Hepatocyte (in vitro differentiated cells): ENCODE data around the gene UBALD2. TPM values are rescaled to one million over a fixed set of nuclear protein-coding genes. Genes with fewer than 3 reads are reported as not detected.

Experiments
- DNase-seq: peaks from one replicate; pipeline ENCODE4 v3.0.0-alpha.2; 2016; ENCODE audit warnings: low spot score
- H2AFZ ChIP-seq: fragments of 200-600 bp; sonication (generic); 2 replicates; pipeline ENCODE4 v1.6.0; 2016; ENCODE audit warnings: antibody characterized with exemption, mild to moderate bottlenecking
- H3K27ac ChIP-seq: fragments of 200-600 bp; sonication (generic); 2 replicates; pipeline ENCODE4 v1.5.1; 2016; ENCODE audit warnings: mild to moderate bottlenecking
- H3K27me3 ChIP-seq: fragments of 200-600 bp; sonication (generic); 2 replicates; pipeline ENCODE4 v1.6.1; 2016
- H3K36me3 ChIP-seq: fragments of 200-600 bp; sonication (generic); replicated peaks from 2 replicates; pipeline ENCODE4 v1.5.1; 2016; ENCODE audit warnings: low read depth; ENCODE audit not compliant: insufficient read depth
- H3K4me1 ChIP-seq: fragments of 200-600 bp; sonication (generic); 2 replicates; pipeline ENCODE4 v1.5.1; 2016; ENCODE audit warnings: mild to moderate bottlenecking, moderate library complexity; ENCODE audit not compliant: insufficient read depth
- H3K4me2 ChIP-seq: fragments of 200-600 bp; sonication (generic); 2 replicates; pipeline ENCODE4 v1.6.0; 2016
- H3K4me3 ChIP-seq: fragments of 200-600 bp; sonication (generic); 2 replicates; pipeline ENCODE4 v1.5.1; 2016; ENCODE audit warnings: mild to moderate bottlenecking
- H3K79me2 ChIP-seq: fragments of 200-600 bp; sonication (generic); 2 replicates; pipeline ENCODE4 v1.6.0; 2017; ENCODE audit warnings: mild to moderate bottlenecking
- H3K9me2 ChIP-seq: fragments of 200-600 bp; sonication (generic); replicated peaks from 2 replicates; pipeline ENCODE4 v1.6.0; 2017; ENCODE audit warnings: mild to moderate bottlenecking; ENCODE audit not compliant: insufficient read depth
- H3K9me3 ChIP-seq: fragments of 200-600 bp; sonication (generic); 2 replicates; pipeline ENCODE4 v1.5.1; 2016; ENCODE audit warnings: low read depth, mild to moderate bottlenecking
- H4K20me1 ChIP-seq: fragments of 200-600 bp; sonication (generic); 2 replicates; pipeline ENCODE4 v1.6.0; 2016; ENCODE audit warnings: mild to moderate bottlenecking; ENCODE audit not compliant: insufficient read depth, poor library complexity, severe bottlenecking
- CTCF ChIP-seq: fragments of 200-600 bp; sonication (generic); IDR thresholded peaks from 2 replicates; pipeline ENCODE4 v1.5.1; 2016; ENCODE audit warnings: antibody characterized with exemption, mild to moderate bottlenecking; ENCODE audit not compliant: poor library complexity
- EZH2 ChIP-seq: fragments of 200-600 bp; sonication (generic); IDR thresholded peaks from 2 replicates; pipeline ENCODE4 v1.6.1; 2016; ENCODE audit warnings: antibody characterized with exemption, mild to moderate bottlenecking, borderline replicate concordance
- EZH2phosphoT487 ChIP-seq: fragments of 200-600 bp; sonication (generic); IDR thresholded peaks from one replicate; pipeline ENCODE4 v1.6.1; 2018; ENCODE audit warnings: antibody characterized with exemption, mild to moderate bottlenecking, low read depth, moderate library complexity; ENCODE audit not compliant: unreplicated experiment, severe bottlenecking
- WGBS: methylation state at CpG from one replicate; pipeline ENCODE4 v1.1.6; 2016; ENCODE audit warnings: low lambda C conversion rate; ENCODE audit errors: missing lambda C conversion rate; 5-methylcytosine and 5-hydroxymethylcytosine counted together
- polyA plus RNA-seq: library from polyadenylated mRNA; unstranded; fragments of >200 nt; fragmentation: Nextera tagmentation; extraction: Ambion mirVana; gene quantifications from 2 replicates; pipeline ENCODE4 v1.2.1, GENCODE V29; 2016
- total RNA-seq: library from RNA; depleted of rRNA; stranded (reverse); fragments of >200 nt; gene quantifications from 2 replicates; pipeline ENCODE4 v1.2.3, GENCODE V29; 2014

UBALD2 gene
- total and polyA plus RNA-seq, 2 experiments from 2014 or later = 10.2 to 13.1 TPM

GRCh38 chr17:76233588-76234353 is 31.4 kb upstream of the UBALD2 start:
- Histone ChIP-seq H3K4me2 (no peak overlapping the region), H3K9me2 (no peaks in the 10 kb centered on the region), H3K79me2 (no peaks in the 10 kb centered on the region), H3K36me3 (no peaks in the 10 kb centered on the region), H4K20me1 (no peaks in the 10 kb centered on the region), H3K4me3 (no peak overlapping the region), H3K4me1 (no peaks in the 10 kb centered on the region), H3K27ac (no peak overlapping the region), H3K27me3 (peaks cover under 1% of the 10 kb centered on the region), H3K9me3 (no peaks in the 10 kb centered on the region), H2AFZ (no peak overlapping the region)
- no peak for DNase-seq
- TF ChIP-seq EZH2phosphoT487 = no peak
- TF ChIP-seq EZH2 = no peak
- TF ChIP-seq CTCF = no peak
- 97% methylated on average over 6 of the region's 6 CpGs for WGBS

- Histone ChIP-seq H3K9me2 (no peaks in the 10 kb centered on the region), H3K4me1 (no peaks in the 10 kb centered on the region), H3K4me3 (no peak overlapping the region), H3K36me3 (no peaks in the 10 kb centered on the region), H3K27ac (no peak overlapping the region), H4K20me1 (no peaks in the 10 kb centered on the region), H3K27me3 (peaks cover 3% of the 10 kb centered on the region), H3K79me2 (no peaks in the 10 kb centered on the region), H3K4me2 (no peak overlapping the region), H2AFZ (no peak overlapping the region), H3K9me3 (no peaks in the 10 kb centered on the region)
- 88% methylated on average over 5 of the region's 5 CpGs for WGBS
- DNase-seq = no peak
- no peak for TF ChIP-seq CTCF
- no peak for TF ChIP-seq EZH2
- TF ChIP-seq EZH2phosphoT487 = no peak
Measured at GRCh38 chr17:76234354-76234679, 30.8 kb upstream of the UBALD2 start.

GRCh38 chr17:76235883-76236282 is 29.3 kb upstream of the UBALD2 start:
- Histone ChIP-seq H3K9me2 (no peaks in the 10 kb centered on the region), H2AFZ (no peak overlapping the region), H3K27me3 (peaks cover 3% of the 10 kb centered on the region), H3K36me3 (no peaks in the 10 kb centered on the region), H4K20me1 (no peaks in the 10 kb centered on the region), H3K27ac (no peak overlapping the region), H3K4me3 (no peak overlapping the region), H3K4me1 (peaks cover 5% of the 10 kb centered on the region), H3K79me2 (no peaks in the 10 kb centered on the region), H3K4me2 (no peak overlapping the region), H3K9me3 (no peaks in the 10 kb centered on the region)
- TF ChIP-seq EZH2 = no peak
- TF ChIP-seq EZH2phosphoT487 = no peak
- no peak for TF ChIP-seq CTCF
- no peak for DNase-seq
- 65% methylated on average over 2 of the region's 2 CpGs for WGBS
